HG03558 (cell line): ENCODE measurements around the gene TMEM169.

Experiments used
- ATAC-seq: cut with Tn5 transposase; IDR thresholded peaks from one replicate; pipeline ENCODE4 v1.9.1; 2021; ENCODE audit warnings: moderate number of reproducible peaks; ENCODE audit not compliant: unreplicated experiment; ENCODE audit errors: extremely low read depth

The TMEM169 gene

DNA sequence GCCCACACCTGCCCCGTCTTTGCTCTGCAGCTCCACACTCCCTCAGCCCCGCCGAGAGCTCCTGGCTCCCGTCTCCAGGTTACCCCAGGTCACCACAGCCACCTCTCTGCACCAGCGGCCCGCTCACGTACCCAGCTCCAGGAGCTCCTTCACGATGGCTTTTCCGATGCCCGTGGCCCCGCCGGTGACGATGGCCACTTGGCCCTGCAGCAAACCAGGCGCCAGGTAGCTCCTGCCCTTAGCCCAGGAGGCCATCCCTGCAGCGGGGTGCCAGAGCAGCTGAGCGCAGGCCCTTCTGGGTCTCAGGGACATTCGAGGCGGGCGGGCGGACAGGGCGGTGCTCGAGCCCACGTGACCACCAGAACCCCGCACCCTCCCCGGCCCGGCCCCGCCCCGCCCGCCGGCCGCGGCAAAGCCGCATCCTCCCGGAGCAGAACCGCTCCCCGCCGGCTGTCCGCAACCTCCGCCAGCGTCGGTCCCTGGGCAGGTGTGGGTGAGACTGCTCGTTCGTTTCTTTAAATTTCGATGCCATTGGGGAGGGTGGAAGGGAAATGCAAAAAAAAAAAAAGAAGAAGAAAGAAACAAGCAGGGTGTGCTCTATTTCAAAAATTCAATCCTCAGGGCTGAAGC lies at the start of gene TMEM169, which contains the start of gene PECR:
Gene TMEM169 (plus strand): TSS at position 433 of the 630 bp plus-strand sequence. CDS start 14,045 bp downstream, outside the sequence.
Gene PECR (minus strand): TSS at position 323 of the 630 bp plus-strand sequence. CDS start 68 bp downstream, at position 255.
- peak; percentile 61 for ATAC-seq

DNA sequence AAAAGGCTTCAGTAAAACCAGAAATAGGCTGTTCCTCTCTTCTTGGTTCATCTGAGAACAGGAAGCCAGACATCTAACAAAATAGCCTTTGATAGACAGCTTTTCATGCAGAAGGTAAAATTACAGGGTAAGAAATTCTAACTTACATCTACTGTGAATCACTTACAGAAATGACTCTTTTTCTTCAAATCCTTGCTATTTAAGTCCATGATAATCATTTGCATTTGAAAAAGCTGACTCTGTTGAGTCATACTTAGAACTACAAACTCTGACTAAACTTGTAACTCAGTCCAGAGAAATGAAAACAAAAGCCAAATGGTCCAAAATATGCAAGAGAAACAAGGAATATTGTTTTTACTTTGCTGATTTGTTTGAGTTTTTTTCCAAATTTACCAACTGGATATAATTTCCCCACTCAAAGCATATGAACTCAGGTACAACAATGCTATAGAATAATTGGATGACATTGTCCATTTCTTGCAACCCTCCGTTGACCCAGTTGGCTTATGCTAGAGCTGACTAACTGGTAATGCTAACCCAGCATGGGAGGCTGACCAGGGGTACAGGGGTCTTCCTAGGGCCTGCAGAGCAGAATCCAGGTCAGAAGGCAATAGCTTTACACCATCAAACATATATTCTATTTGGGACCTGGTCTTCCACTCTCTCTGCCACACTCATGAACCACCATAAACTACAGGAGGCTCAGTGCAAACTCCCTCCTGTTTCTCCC lies 49.6 kb upstream of the TMEM169 start:
- ATAC-seq, result peak; percentile 84

- peak; percentile 25 for ATAC-seq
These were observed 48.3 kb upstream of the TMEM169 start for GRCh38 chr2:216033403-216033802.

DNA sequence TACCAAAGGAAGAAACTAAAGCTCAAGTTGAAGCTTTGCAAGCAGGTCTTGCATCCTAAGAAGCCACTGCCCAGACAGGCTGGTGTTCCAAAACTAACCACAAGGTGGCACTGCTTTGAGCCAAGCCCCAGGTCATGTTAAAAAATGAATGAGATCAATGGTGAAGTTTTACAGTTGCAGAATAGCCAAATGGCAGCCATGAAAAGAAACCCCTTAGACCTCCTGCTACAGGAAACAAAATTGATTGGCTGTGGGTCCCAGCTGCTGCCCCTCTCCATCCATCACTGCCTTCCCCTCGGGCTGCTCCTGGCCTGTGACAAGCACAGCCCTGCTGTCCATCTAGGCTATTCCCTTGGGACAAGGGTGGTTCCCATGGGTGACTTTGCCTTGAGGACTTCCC lies 47.7 kb upstream of the TMEM169 start:
- no peak for ATAC-seq

DNA sequence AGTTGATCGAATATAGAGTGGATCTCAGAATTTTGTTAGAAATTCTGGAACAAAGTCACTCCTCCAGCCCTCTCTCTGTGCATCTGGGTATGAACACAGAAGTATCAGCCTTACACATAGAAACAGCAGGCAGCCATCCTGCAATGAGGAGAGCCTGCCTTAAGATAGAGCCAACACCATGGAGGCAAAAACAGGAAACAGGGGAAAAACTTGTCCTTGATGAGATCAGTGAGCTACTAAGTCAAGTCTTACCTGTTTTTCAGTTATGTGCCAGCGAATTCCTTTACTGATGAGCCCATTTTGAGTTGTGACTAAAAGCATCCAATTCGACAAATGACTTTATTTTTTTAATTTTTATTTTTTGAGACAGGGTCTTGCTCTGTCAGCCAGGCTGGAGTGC lies 41.8 kb upstream of the TMEM169 start:
- no peak for ATAC-seq

- ATAC-seq, result no peak
These were observed 40.3 kb upstream of the TMEM169 start for GRCh38 chr2:216041438-216041837.

- no peak for ATAC-seq
These were observed 37.8 kb upstream of the TMEM169 start for GRCh38 chr2:216043949-216044348.

DNA sequence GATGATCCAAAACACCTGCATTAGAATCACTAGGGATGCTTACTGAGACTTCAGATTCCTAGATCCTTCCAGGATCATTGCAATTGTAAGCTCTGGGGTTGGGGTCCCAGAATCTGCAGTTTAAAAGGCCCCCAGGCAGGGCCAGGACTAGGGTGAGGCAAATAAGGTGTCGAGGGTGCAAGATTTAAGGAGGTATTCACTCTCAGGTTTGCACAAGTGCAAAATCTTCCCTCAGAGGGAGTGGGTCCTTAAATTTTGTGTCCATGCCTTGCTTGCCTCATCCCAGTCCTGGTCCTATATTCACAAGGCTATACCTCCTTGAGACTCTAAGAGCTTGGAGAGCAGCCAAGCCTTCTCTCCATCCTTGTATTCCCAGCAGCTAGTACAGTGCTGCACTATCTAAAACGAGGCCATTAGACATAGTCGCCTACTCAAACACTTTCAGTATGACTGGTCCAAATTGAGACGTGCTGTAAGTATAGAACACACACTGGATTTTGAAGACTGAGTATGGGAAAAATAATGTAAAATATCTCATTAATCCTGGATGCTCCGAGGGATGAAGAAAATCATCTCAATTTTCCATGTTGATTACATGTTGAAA lies 36.7 kb upstream of the TMEM169 start:
- ATAC-seq, result peak; percentile 98

DNA sequence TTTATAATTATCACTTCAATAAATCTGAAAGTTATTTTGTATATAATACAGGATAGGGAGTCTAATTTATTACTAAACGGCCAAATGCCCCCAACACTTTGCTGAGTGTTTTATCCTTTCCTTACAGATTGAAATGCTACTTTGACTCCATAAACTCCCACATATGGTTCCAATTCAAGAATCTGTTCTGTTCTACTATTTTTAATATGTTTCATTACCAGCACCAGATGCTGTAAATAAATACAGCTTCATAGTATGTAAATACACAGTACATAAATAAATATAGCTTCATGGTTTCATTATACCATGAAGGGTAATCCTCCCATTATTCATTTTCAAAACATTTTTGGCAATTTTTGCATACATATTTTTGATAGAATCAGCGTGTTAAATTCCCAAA lies 34.3 kb upstream of the TMEM169 start:
- ATAC-seq, result no peak

- no peak for ATAC-seq
These were observed 32.3 kb upstream of the TMEM169 start for GRCh38 chr2:216049452-216049851.

DNA sequence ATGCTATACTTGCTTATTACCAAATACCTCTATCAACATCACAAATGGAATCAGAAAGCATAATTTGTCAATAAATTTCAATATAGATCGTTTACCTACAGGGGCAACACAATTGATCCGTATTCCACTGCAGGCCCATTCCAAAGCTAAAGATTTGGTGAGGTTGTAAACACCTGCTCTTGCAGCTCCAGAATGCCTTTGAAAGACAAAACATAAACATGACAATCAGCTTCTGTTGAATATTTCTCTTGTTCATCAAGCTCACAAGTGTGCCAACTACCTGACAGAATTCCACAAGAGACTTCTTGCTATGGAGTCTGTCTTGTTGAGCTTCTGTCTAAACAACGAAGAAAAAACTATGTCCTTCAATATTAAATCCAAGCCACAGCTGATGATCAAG lies 30.4 kb upstream of the TMEM169 start:
- no peak for ATAC-seq

- ATAC-seq, result no peak
These were observed 29.3 kb upstream of the TMEM169 start for GRCh38 chr2:216052420-216052819.

- ATAC-seq, result no peak
These were observed 26.0 kb upstream of the TMEM169 start for GRCh38 chr2:216055680-216056079.

GRCh38 chr2:216056739-216057138 lies 25.0 kb upstream of the TMEM169 start:
- peak; percentile 37 for ATAC-seq

- peak; percentile 65 for ATAC-seq
These were observed 24.0 kb upstream of the TMEM169 start for GRCh38 chr2:216057688-216058193.

DNA sequence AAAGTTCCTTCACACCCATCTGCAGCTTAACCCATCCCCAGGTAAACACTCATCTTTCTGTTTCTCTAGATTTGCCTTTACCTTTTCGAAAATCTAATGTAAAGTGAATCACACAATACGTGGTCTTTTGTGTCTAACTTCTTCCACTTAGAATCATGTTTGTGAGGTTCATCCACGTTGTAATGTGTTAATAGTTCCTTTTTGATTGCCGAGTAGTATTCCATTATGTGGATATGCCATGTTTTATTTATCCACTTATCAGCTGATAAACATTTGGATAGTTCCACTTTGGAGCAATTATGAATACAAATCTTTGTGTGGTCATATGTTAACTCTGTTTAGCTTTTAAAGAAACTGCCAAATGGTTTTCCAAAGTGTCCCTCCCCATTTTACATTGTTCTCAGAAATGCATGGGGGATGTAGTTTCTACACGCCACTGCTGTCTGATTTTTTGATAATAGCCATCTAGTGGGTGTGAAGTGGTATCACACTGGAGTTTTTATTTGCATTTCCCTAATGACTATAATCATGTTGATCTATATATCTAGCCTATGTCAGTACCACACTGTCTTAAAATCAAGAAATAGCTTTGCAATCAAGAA lies 22.4 kb upstream of the TMEM169 start:
- ATAC-seq, result no peak

GRCh38 chr2:216064014-216064630 lies 17.6 kb upstream of the TMEM169 start:
- no peak for ATAC-seq

DNA sequence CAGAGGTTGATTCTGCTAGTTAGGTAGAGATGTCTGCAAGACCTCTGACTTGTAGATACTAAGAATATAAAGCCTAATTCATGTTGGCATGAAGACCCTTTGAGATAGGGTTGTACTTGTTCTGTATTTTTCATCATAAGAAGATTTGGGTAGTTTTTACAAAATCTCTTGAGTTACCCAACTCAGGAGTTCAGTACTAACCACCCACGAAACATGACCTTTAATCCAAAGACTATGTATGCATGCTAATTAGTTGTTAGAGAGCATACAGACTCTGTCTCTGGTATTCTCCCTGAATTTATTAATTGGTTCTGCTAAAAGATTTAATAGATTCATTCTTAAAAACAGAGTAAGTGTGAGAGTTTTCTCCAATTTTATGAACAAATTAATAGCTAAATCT lies 17.1 kb upstream of the TMEM169 start:
- ATAC-seq, result no peak

- ATAC-seq, result no peak
These were observed 15.5 kb upstream of the TMEM169 start for GRCh38 chr2:216066230-216066629.

DNA sequence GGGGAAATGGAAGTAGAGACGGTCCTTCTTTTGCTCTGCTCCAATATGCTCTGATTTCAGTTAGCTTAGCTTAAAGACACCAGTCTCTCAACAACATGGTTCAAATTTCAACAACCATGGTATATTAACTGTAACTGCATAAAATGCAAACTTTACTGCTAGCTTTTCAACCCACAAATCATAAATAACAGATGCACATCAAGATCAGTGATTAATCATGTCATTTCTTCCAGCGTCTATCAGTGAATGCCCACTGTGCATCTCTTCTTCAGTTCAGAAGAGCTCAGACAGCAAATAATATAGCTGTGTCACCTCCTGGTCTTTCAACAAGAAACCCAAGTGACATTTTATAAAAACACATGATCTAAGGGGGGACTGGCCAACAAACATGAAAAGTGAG lies 12.7 kb upstream of the TMEM169 start:
- no peak for ATAC-seq
